ENCODE data around the gene HERC4. TPM values are rescaled to one million over a fixed set of nuclear protein-coding genes. Genes with fewer than 3 reads are reported as not detected.

Gene HERC4
- total and polyA plus RNA-seq, 9 of the 15 experiments (the other 6 are each of a cell fraction or from before 2014, with no cell fraction given), result 12.5 to 33.5 (median 22.8) TPM

DNA sequence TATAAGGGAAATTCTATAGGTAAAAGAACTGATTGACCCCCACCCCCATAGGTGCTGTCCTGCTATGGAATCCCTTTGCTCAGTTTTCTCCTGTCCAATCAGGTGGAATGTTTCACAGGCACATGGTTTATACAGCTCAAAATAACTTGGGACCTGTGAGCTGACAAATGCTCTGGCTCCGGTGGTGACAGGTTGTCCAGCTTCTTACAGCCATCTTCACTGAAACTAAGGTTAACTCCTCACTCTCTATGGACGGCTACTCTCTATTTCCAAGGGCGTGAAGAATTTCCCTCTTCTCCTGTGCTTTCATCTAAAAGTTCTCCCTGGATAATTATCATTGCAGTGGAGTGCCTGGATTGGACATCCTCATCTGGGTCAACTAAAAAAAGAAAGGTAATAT lies 34.2 kb upstream of the HERC4 start, which contains the start of gene MYPN:
Gene MYPN (plus strand): TSS at position 158 of the 400 bp plus-strand sequence. CDS start 11,951 bp downstream, outside the sequence.
- Histone ChIP-seq H3K9ac (ENCODE audit: insufficient read depth in 1 of 2, low read depth in 2 of 2, low read length in 2 of 2) (no peak within 1 kb of the TSS), H3K79me2 (ENCODE audit: control insufficient read depth, insufficient read depth, low read length) (no peaks in the 10 kb centered on the region), H3K27ac (ENCODE audit: extremely low read depth, low read depth, low read length) (no peak within 1 kb of the TSS), H3K27me3 (ENCODE audit: control insufficient read depth in 2 of 2, insufficient read depth in 2 of 2, low read length in 2 of 2) (peaks cover 13 to 27% of the 10 kb centered on the region in 2 experiments; a peak in 4 of 5 replicates), H3K4me3 (no peak within 1 kb of the TSS), H3K4me1 (replicated peaks in 1 of 2; ENCODE audit: control insufficient read depth in 2 of 2, insufficient read depth in 2 of 2, low read length in 2 of 2) (no peaks in the 10 kb centered on the region), H4K20me1 (replicated peaks; ENCODE audit: control insufficient read depth, insufficient read depth, low read length) (no peaks in the 10 kb centered on the region), H3K36me3 (ENCODE audit: control insufficient read depth, insufficient read depth, low read length) (no peaks in the 10 kb centered on the region), H3K9me3 (replicated peaks; ENCODE audit: control insufficient read depth, insufficient read depth, low read depth, low read length) (no peaks in the 10 kb centered on the region), H2AFZ (ENCODE audit: low read depth, low read length) (no peak within 1 kb of the TSS), H3K4me2 (ENCODE audit: insufficient read depth, low read length) (no peak within 1 kb of the TSS), H3K9me1 (ENCODE audit: control insufficient read depth, insufficient read depth, low read length) (no peaks in the 10 kb centered on the region)
- no TSS peak for BruUV-seq (replicated peaks)
- ChIA-PET POLR2A (interaction anchor here (0.6 to 2.2 kb wide), 3 partner anchors 8 to 179 kb away, joined by 3 to 6 read pairs (median 4); no protein-coding TSS in a partner anchor), CTCF (ENCODE audit: low intra/inter-chr PET ratio) (no interaction called here)
- DNase-seq (ENCODE audit: extremely low read depth in 1 of 4, low spot score in 3 of 4), result no peak
- in situ Hi-C loops (cut with MboI), result no loop called here
- 1% methylated on average over 3 of the region's 3 CpGs for WGBS (ENCODE audit: insufficient coverage, low coverage, missing lambda C conversion rate)
- no peak for ATAC-seq
- FAIRE-seq, result no peak
- intact Hi-C loops (cut with micrococcal nuclease), result no loop called here
- TF ChIP-seq NFRKB (IDR thresholded peaks at IDR 0.05; ENCODE audit: low read depth) (no peak), KAT2B (IDR thresholded peaks at IDR 0.05; ENCODE audit: low read depth, low read length) (no peak), TCF7 (IDR thresholded peaks at IDR 0.05; ENCODE audit: borderline replicate concordance) (no peak), MAFF (IDR thresholded peaks at IDR 0.05; ENCODE audit: low read length) (no peak), MED1 (CRISPR knock-in tag; IDR thresholded peaks at IDR 0.05; ENCODE audit: borderline replicate concordance) (no peak), ZNF77 (CRISPR knock-in tag; IDR thresholded peaks at IDR 0.05) (no peak), OTX1 (CRISPR knock-in tag; IDR thresholded peaks at IDR 0.05) (no peak), TBP (optimal IDR thresholded peaks at IDR 0.05; ENCODE audit: low read depth, low read length) (no peak), LARP7 (IDR thresholded peaks at IDR 0.05) (no peak), ZBTB1 (CRISPR knock-in tag; IDR thresholded peaks at IDR 0.05; ENCODE audit: borderline replicate concordance, low read depth) (no peak)
- TF ChIP-seq, protein P1, sequence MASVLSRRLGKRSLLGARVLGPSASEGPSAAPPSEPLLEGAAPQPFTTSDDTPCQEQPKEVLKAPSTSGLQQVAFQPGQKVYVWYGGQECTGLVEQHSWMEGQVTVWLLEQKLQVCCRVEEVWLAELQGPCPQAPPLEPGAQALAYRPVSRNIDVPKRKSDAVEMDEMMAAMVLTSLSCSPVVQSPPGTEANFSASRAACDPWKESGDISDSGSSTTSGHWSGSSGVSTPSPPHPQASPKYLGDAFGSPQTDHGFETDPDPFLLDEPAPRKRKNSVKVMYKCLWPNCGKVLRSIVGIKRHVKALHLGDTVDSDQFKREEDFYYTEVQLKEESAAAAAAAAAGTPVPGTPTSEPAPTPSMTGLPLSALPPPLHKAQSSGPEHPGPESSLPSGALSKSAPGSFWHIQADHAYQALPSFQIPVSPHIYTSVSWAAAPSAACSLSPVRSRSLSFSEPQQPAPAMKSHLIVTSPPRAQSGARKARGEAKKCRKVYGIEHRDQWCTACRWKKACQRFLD (CRISPR knock-in tag; IDR thresholded peaks at IDR 0.05), result no peak
- TF ChIP-seq, protein P2, sequence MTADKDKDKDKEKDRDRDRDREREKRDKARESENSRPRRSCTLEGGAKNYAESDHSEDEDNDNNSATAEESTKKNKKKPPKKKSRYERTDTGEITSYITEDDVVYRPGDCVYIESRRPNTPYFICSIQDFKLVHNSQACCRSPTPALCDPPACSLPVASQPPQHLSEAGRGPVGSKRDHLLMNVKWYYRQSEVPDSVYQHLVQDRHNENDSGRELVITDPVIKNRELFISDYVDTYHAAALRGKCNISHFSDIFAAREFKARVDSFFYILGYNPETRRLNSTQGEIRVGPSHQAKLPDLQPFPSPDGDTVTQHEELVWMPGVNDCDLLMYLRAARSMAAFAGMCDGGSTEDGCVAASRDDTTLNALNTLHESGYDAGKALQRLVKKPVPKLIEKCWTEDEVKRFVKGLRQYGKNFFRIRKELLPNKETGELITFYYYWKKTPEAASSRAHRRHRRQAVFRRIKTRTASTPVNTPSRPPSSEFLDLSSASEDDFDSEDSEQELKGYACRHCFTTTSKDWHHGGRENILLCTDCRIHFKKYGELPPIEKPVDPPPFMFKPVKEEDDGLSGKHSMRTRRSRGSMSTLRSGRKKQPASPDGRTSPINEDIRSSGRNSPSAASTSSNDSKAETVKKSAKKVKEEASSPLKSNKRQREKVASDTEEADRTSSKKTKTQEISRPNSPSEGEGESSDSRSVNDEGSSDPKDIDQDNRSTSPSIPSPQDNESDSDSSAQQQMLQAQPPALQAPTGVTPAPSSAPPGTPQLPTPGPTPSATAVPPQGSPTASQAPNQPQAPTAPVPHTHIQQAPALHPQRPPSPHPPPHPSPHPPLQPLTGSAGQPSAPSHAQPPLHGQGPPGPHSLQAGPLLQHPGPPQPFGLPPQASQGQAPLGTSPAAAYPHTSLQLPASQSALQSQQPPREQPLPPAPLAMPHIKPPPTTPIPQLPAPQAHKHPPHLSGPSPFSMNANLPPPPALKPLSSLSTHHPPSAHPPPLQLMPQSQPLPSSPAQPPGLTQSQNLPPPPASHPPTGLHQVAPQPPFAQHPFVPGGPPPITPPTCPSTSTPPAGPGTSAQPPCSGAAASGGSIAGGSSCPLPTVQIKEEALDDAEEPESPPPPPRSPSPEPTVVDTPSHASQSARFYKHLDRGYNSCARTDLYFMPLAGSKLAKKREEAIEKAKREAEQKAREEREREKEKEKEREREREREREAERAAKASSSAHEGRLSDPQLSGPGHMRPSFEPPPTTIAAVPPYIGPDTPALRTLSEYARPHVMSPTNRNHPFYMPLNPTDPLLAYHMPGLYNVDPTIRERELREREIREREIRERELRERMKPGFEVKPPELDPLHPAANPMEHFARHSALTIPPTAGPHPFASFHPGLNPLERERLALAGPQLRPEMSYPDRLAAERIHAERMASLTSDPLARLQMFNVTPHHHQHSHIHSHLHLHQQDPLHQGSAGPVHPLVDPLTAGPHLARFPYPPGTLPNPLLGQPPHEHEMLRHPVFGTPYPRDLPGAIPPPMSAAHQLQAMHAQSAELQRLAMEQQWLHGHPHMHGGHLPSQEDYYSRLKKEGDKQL (CRISPR knock-in tag; IDR thresholded peaks at IDR 0.05; ENCODE audit: borderline replicate concordance), result no peak
- TF ChIP-seq, protein P3, sequence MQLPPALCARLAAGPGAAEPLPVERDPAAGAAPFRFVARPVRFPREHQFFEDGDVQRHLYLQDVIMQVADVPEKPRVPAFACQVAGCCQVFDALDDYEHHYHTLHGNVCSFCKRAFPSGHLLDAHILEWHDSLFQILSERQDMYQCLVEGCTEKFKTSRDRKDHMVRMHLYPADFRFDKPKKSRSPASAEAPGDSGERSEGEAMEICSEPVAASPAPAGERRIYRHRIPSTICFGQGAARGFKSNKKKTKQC (CRISPR knock-in tag; IDR thresholded peaks at IDR 0.05), result no peak
- TF ChIP-seq, protein P4, sequence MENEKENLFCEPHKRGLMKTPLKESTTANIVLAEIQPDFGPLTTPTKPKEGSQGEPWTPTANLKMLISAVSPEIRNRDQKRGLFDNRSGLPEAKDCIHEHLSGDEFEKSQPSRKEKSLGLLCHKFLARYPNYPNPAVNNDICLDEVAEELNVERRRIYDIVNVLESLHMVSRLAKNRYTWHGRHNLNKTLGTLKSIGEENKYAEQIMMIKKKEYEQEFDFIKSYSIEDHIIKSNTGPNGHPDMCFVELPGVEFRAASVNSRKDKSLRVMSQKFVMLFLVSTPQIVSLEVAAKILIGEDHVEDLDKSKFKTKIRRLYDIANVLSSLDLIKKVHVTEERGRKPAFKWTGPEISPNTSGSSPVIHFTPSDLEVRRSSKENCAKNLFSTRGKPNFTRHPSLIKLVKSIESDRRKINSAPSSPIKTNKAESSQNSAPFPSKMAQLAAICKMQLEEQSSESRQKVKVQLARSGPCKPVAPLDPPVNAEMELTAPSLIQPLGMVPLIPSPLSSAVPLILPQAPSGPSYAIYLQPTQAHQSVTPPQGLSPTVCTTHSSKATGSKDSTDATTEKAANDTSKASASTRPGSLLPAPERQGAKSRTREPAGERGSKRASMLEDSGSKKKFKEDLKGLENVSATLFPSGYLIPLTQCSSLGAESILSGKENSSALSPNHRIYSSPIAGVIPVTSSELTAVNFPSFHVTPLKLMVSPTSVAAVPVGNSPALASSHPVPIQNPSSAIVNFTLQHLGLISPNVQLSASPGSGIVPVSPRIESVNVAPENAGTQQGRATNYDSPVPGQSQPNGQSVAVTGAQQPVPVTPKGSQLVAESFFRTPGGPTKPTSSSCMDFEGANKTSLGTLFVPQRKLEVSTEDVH (IDR thresholded peaks at IDR 0.05; ENCODE audit: low read depth, partially characterized antibody), result no peak
